ENCODE results near the gene TBC1D5. TPM values are rescaled to one million over a fixed set of nuclear protein-coding genes. Genes with fewer than 3 reads are reported as not detected.
A peak's percentile ranks its signal among the peaks of the same experiment; 100 is the strongest.
"Not testable (repeated sequence)": the region's sequence is repeated elsewhere in the genome, so short reads cannot be mapped to it uniquely, and the experiment has no call there.

TBC1D5 gene
- 10 to 100 TPM; 21.3 to 86.4 (median 48.1) TPM for total RNA-seq

GRCh38 chr3:17742102-17742879, at the start of gene TBC1D5:
TSS of gene TBC1D5 (minus strand) at chr3:17742631. CDS start at chr3:17508570, 234,061 bp downstream.
- Histone ChIP-seq H3K27ac (peak within 1 kb of the TSS; percentile 95 to 100 (median 100)), H3K36me3 (no peaks in the 10 kb centered on the region), H3K9me3 (no peaks in the 10 kb centered on the region), H3K4me1 (peaks cover 21 to 37% (median 30%) of the 10 kb centered on the region in 4 donors), H3K27me3 (no peaks in the 10 kb centered on the region), H3K4me3 (peak within 1 kb of the TSS; percentile 71 to 95 (median 79))
- DNase-seq: peak; percentile 96
- TF ChIP-seq EP300 (IDR thresholded peaks at IDR 0.05; ENCODE audit: low read depth) (peak; percentile 9), POLR2AphosphoS5 (IDR thresholded peaks at IDR 0.05) (peak; percentile 74 to 91 (median 89)), POLR2A (IDR thresholded peaks at IDR 0.05) (peak; percentile 93), CTCF (IDR thresholded peaks at IDR 0.05) (peak in 2 of 5 experiments; percentile 16 to 49)
- intact Hi-C loops (cut with DNase I; ENCODE audit: low total_unique reads) (no loop called here), in situ Hi-C loops (cut with MboI; ENCODE audit: low pct_ligation_motif_present in 1 of 4, low pct_unique_long_range_greater_than_20kb in 1 of 4, low sequenced_read_pairs in 3 of 4) (no loop called here)
- WGBS, 2 donors (ENCODE audit: low coverage in 1 of 2): 0% methylated on average over 81 of the region's 86 CpGs; no CpG with 5 or more reads in 1 of the 2 donors

GRCh38 chr3:17783426-17783825, 41.0 kb upstream of the TBC1D5 start:
- DNase-seq: no peak
- 92 to 100% methylated on average over 1 of the region's 1 CpG for WGBS, 2 donors (ENCODE audit: low coverage in 1 of 2)
- H3K36me3 ChIP-seq: no peaks in the 10 kb centered on the region
- no peak overlapping the region for H3K4me3 ChIP-seq
- H3K9me3 ChIP-seq: no peaks in the 10 kb centered on the region
- no peak for TF ChIP-seq POLR2A (IDR thresholded peaks at IDR 0.05)
- no peak for TF ChIP-seq CTCF (IDR thresholded peaks at IDR 0.05)
- no peak for TF ChIP-seq EP300 (IDR thresholded peaks at IDR 0.05; ENCODE audit: low read depth)
- in situ Hi-C loops (cut with MboI; ENCODE audit: low pct_ligation_motif_present in 1 of 4, low pct_unique_long_range_greater_than_20kb in 1 of 4, low sequenced_read_pairs in 3 of 4) (no loop called here), intact Hi-C loops (cut with DNase I; ENCODE audit: low total_unique reads) (no loop called here)
- H3K4me1 ChIP-seq: no peaks in the 10 kb centered on the region
- H3K27me3 ChIP-seq: no peaks in the 10 kb centered on the region
- H3K27ac ChIP-seq: no peak overlapping the region

- H3K4me1 ChIP-seq: no peaks in the 10 kb centered on the region
- no peaks in the 10 kb centered on the region for H3K9me3 ChIP-seq
- TF ChIP-seq EP300 (IDR thresholded peaks at IDR 0.05; ENCODE audit: low read depth) (no peak), POLR2AphosphoS5 (IDR thresholded peaks at IDR 0.05) (no peak), POLR2A (IDR thresholded peaks at IDR 0.05) (no peak), CTCF (IDR thresholded peaks at IDR 0.05) (no peak)
- H3K4me3 ChIP-seq: no peak overlapping the region
- no peaks in the 10 kb centered on the region for H3K36me3 ChIP-seq
- no peak for DNase-seq
- no peak overlapping the region for H3K27ac ChIP-seq
- no peaks in the 10 kb centered on the region for H3K27me3 ChIP-seq
- intact Hi-C loops (cut with DNase I; ENCODE audit: low total_unique reads) (no loop called here), in situ Hi-C loops (cut with MboI; ENCODE audit: low pct_ligation_motif_present in 1 of 4, low pct_unique_long_range_greater_than_20kb in 1 of 4, low sequenced_read_pairs in 3 of 4) (no loop called here)
- 36 to 52% methylated on average over 2 of the region's 2 CpGs for WGBS, 2 donors (ENCODE audit: low coverage in 1 of 2)
Observed at GRCh38 chr3:17782751-17783150, 40.3 kb upstream of the TBC1D5 start.

GRCh38 chr3:17780369-17780768, 37.9 kb upstream of the TBC1D5 start:
- H3K4me3 ChIP-seq; H3K27me3 ChIP-seq; H3K9me3 ChIP-seq; H3K36me3 ChIP-seq; H3K27ac ChIP-seq; in situ Hi-C loops (cut with MboI; ENCODE audit: low pct_ligation_motif_present in 1 of 4, low pct_unique_long_range_greater_than_20kb in 1 of 4, low sequenced_read_pairs in 3 of 4); intact Hi-C loops (cut with DNase I; ENCODE audit: low total_unique reads); H3K4me1 ChIP-seq; DNase-seq: not testable (repeated sequence)
- 40 to 54% methylated on average over 1 to 2 of the region's 2 CpGs for WGBS, 2 donors (ENCODE audit: low coverage in 1 of 2)

GRCh38 chr3:17779304-17780250, 37.1 kb upstream of the TBC1D5 start:
- intact Hi-C loops (cut with DNase I; ENCODE audit: low total_unique reads); in situ Hi-C loops (cut with MboI; ENCODE audit: low pct_ligation_motif_present in 1 of 4, low pct_unique_long_range_greater_than_20kb in 1 of 4, low sequenced_read_pairs in 3 of 4); H3K4me1 ChIP-seq; H3K9me3 ChIP-seq; H3K27ac ChIP-seq; H3K27me3 ChIP-seq; H3K4me3 ChIP-seq; H3K36me3 ChIP-seq; DNase-seq: not testable (repeated sequence)
- WGBS, 2 donors (ENCODE audit: low coverage in 1 of 2): 75 to 82% methylated on average over 6 to 7 of the region's 7 CpGs

- intact Hi-C loops (cut with DNase I; ENCODE audit: low total_unique reads); DNase-seq; H3K4me3 ChIP-seq; H3K4me1 ChIP-seq; H3K27ac ChIP-seq; in situ Hi-C loops (cut with MboI; ENCODE audit: low pct_ligation_motif_present in 1 of 4, low pct_unique_long_range_greater_than_20kb in 1 of 4, low sequenced_read_pairs in 3 of 4); H3K9me3 ChIP-seq; H3K27me3 ChIP-seq; H3K36me3 ChIP-seq: not testable (repeated sequence)
- WGBS, 2 donors (ENCODE audit: low coverage in 1 of 2): 88% methylated on average over 6 of the region's 6 CpGs; no CpG with 5 or more reads in 1 of the 2 donors
Observed at GRCh38 chr3:17777326-17777725, 34.9 kb upstream of the TBC1D5 start.
